Skeletal muscle tissue (tissue), 4 donors: ENCODE results near the gene CHST7. TPM values are rescaled to one million over a fixed set of nuclear protein-coding genes. Genes with fewer than 3 reads are reported as not detected.

Experiments
- H3K27ac ChIP-seq: one replicate; pipeline ENCODE4 v1.7.0; 2013; ENCODE audit warnings: mild to moderate bottlenecking, low read depth, low read length, inconsistent platforms
- H3K27me3 ChIP-seq, 3 donors: one replicate each; pipeline ENCODE4 v1.7.0; 2013; ENCODE audit warnings: low read length in 3 of 3; ENCODE audit not compliant: control insufficient read depth in 3 of 3, insufficient read depth in 3 of 3
- H3K36me3 ChIP-seq, 3 donors: one replicate each; pipeline ENCODE4 v1.7.0; 2013; ENCODE audit warnings: low read length in 3 of 3; ENCODE audit not compliant: control insufficient read depth in 3 of 3, insufficient read depth in 3 of 3
- H3K4me1 ChIP-seq, 3 donors: one replicate each; pipeline ENCODE4 v1.7.0; 2013; ENCODE audit warnings: low read length in 3 of 3, mild to moderate bottlenecking in 3 of 3; ENCODE audit not compliant: control insufficient read depth in 3 of 3, insufficient read depth in 3 of 3
- H3K4me3 ChIP-seq, 3 donors: one replicate each; pipeline ENCODE4 v1.7.0; 2013; ENCODE audit warnings: low read length in 3 of 3
- H3K9ac ChIP-seq, 3 donors: one replicate each; pipeline ENCODE4 v1.7.0; 2013; ENCODE audit warnings: low read length in 3 of 3, mild to moderate bottlenecking in 3 of 3, moderate library complexity in 2 of 3, low read depth in 1 of 3
- H3K9me3 ChIP-seq, 3 donors: one replicate each; pipeline ENCODE4 v1.7.0; 2013; ENCODE audit warnings: low read length in 3 of 3; ENCODE audit not compliant: control insufficient read depth in 3 of 3
- total RNA-seq: library from RNA; depleted of rRNA; stranded (reverse); fragments of >200 nt; gene quantifications from one replicate; pipeline ENCODE4 v1.2.3, GENCODE V29; 2014
- donor health status: Osteomylitis.

CHST7 gene
- total RNA-seq, 1 donor from 2014 or later: 8.9 TPM

DNA sequence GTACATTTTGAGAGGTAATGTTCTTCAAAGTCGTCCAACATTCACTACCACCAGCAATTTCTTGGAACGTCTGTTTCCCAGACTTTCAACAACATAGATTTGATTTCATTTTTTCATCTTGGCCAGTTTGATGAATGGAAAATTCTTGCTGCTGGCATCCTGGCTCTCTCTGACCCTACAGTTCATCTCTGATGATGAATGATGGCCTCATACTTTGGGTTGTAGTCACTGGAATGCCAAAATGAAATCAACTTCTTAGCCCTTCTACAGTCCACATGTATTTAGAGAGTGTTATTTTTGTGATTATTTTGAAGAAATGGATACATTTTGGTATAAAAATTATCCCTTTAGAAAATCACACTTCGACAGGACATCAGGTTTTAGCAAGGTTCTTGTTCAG is 8.8 kb downstream of the CHST7 start:
- H3K36me3 ChIP-seq: no peaks in the 10 kb centered on the region
- H3K27ac ChIP-seq: no peak overlapping the region
- no peaks in the 10 kb centered on the region for H3K9me3 ChIP-seq
- no peak overlapping the region for H3K4me3 ChIP-seq
- H3K9ac ChIP-seq: no peak overlapping the region
- peaks cover 3 to 7% (median 4%) of the 10 kb centered on the region in 3 donors for H3K4me1 ChIP-seq
- H3K27me3 ChIP-seq: peaks cover 0 to 2% (median 0%) of the 10 kb centered on the region in 3 donors

- Histone ChIP-seq H3K27me3 (no peaks in the 10 kb centered on the region), H3K36me3 (no peaks in the 10 kb centered on the region), H3K4me3 (no peak overlapping the region), H3K9me3 (no peaks in the 10 kb centered on the region), H3K27ac (no peak overlapping the region), H3K9ac (no peak overlapping the region), H3K4me1 (peaks cover 3 to 12% (median 7%) of the 10 kb centered on the region in 3 donors)
Measured at GRCh38 chrX:46582966-46583365, 9.4 kb downstream of the CHST7 start.

DNA sequence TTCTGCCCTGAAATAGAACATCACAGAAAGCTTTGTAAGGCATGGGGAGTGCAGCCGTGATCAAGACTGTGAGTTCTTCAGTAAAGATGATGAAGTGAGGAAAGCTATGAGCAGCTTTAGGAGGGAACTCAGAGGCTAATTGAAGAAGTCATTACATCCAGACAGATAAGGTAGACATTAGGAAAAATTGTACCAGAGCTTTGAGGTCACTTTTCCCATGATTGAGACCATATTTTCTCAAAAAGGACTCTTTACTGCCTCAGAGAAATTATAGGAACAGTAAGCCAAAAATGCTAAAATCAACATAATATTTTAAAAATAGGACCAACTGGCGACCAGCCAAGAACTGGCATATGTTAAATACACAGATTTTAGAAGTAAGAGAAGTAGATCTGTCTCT is 11.2 kb downstream of the CHST7 start:
- Histone ChIP-seq H3K9me3 (no peaks in the 10 kb centered on the region), H3K27me3 (no peaks in the 10 kb centered on the region), H3K4me3 (no peak overlapping the region), H3K4me1 (peaks cover 3 to 19% (median 18%) of the 10 kb centered on the region in 3 donors), H3K27ac (no peak overlapping the region), H3K36me3 (no peaks in the 10 kb centered on the region), H3K9ac (no peak overlapping the region)

DNA sequence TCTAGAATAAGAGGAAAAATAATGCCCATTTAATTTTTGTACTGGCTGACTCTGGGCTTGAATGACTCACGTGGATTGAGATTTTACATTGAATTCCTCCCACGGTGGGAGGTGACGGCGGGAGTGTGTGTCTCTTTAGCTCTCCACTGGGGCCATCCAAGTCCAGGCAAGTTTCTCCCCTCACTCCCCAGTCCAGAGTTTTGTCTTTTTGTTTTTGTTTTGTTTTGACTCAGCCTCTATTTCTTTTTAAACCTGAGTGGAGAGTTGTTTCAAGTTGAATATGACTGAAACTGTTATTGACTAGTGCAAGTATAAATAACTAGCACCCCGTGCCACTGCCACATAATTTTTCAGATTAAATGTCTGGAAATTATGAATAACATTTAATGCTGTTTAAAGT is 13.6 kb downstream of the CHST7 start:
- Histone ChIP-seq H3K9ac (no peak overlapping the region), H3K4me3 (no peak overlapping the region), H3K9me3 (no peaks in the 10 kb centered on the region), H3K36me3 (no peaks in the 10 kb centered on the region), H3K27ac (no peak overlapping the region), H3K27me3 (no peaks in the 10 kb centered on the region), H3K4me1 (peaks cover 3 to 20% (median 18%) of the 10 kb centered on the region in 3 donors)

GRCh38 chrX:46587753-46588171 is 14.2 kb downstream of the CHST7 start:
- H3K9ac ChIP-seq: no peak overlapping the region
- H3K36me3 ChIP-seq: no peaks in the 10 kb centered on the region
- peaks cover 3 to 20% (median 18%) of the 10 kb centered on the region in 3 donors for H3K4me1 ChIP-seq
- H3K27me3 ChIP-seq: no peaks in the 10 kb centered on the region
- H3K9me3 ChIP-seq: no peaks in the 10 kb centered on the region
- H3K27ac ChIP-seq: peak overlapping the region; percentile 44
- H3K4me3 ChIP-seq: peak overlapping the region in 1 of 3 donors; percentile 13

GRCh38 chrX:46588263-46588662 is 14.7 kb downstream of the CHST7 start:
- peaks cover 3 to 20% (median 18%) of the 10 kb centered on the region in 3 donors for H3K4me1 ChIP-seq
- H3K9ac ChIP-seq: no peak overlapping the region

GRCh38 chrX:46589977-46590723 is 16.6 kb downstream of the CHST7 start:
- Histone ChIP-seq H3K9me3 (no peaks in the 10 kb centered on the region), H3K27ac (no peak overlapping the region), H3K27me3 (no peaks in the 10 kb centered on the region), H3K4me3 (no peak overlapping the region), H3K36me3 (no peaks in the 10 kb centered on the region), H3K9ac (no peak overlapping the region), H3K4me1 (peaks cover 3 to 18% (median 16%) of the 10 kb centered on the region in 3 donors)

More at GRCh38 chrX:46588263-46588662, 14.7 kb downstream of the CHST7 start:
- no peaks in the 10 kb centered on the region for H3K9me3 ChIP-seq
- no peaks in the 10 kb centered on the region for H3K27me3 ChIP-seq
- peak overlapping the region; percentile 44 for H3K27ac ChIP-seq
- peak overlapping the region in 1 of 3 donors; percentile 13 for H3K4me3 ChIP-seq
- H3K36me3 ChIP-seq: no peaks in the 10 kb centered on the region

GRCh38 chrX:46595084-46595483 is 21.5 kb downstream of the CHST7 start:
- Histone ChIP-seq H3K4me1 (peaks cover 0 to 2% (median 0%) of the 10 kb centered on the region in 3 donors), H3K9ac (no peak overlapping the region), H3K36me3 (no peaks in the 10 kb centered on the region), H3K27ac (no peak overlapping the region), H3K9me3 (no peaks in the 10 kb centered on the region), H3K4me3 (no peak overlapping the region), H3K27me3 (no peaks in the 10 kb centered on the region)

GRCh38 chrX:46597208-46597607 is 23.6 kb downstream of the CHST7 start:
- H3K9ac ChIP-seq: no peak overlapping the region
- H3K9me3 ChIP-seq: no peaks in the 10 kb centered on the region
- no peaks in the 10 kb centered on the region for H3K36me3 ChIP-seq
- H3K27me3 ChIP-seq: no peaks in the 10 kb centered on the region
- H3K4me1 ChIP-seq: peaks cover 0 to 2% (median 0%) of the 10 kb centered on the region in 3 donors
- H3K4me3 ChIP-seq: no peak overlapping the region
- H3K27ac ChIP-seq: no peak overlapping the region

GRCh38 chrX:46597771-46598170 is 24.2 kb downstream of the CHST7 start:
- H3K4me1 ChIP-seq: peaks cover 0 to 2% (median 0%) of the 10 kb centered on the region in 3 donors
- no peaks in the 10 kb centered on the region for H3K36me3 ChIP-seq
- H3K9ac ChIP-seq: no peak overlapping the region
- H3K4me3 ChIP-seq: no peak overlapping the region
- H3K9me3 ChIP-seq: no peaks in the 10 kb centered on the region
- no peak overlapping the region for H3K27ac ChIP-seq
- no peaks in the 10 kb centered on the region for H3K27me3 ChIP-seq
